Hepatocyte (in vitro differentiated cells): ENCODE data around the gene ITGB3.

Experiments used
- EZH2 ChIP-seq: fragments of 200-600 bp; sonication (generic); IDR thresholded peaks from 2 replicates; pipeline ENCODE4 v1.6.1; 2016; ENCODE audit warnings: antibody characterized with exemption, mild to moderate bottlenecking, borderline replicate concordance
- EZH2phosphoT487 ChIP-seq: fragments of 200-600 bp; sonication (generic); IDR thresholded peaks from one replicate; pipeline ENCODE4 v1.6.1; 2018; ENCODE audit warnings: antibody characterized with exemption, mild to moderate bottlenecking, low read depth, moderate library complexity; ENCODE audit not compliant: unreplicated experiment, severe bottlenecking
- TF ChIP-seq, protein P1 (sequence below): fragments of 200-600 bp; sonication (generic); IDR thresholded peaks from 2 replicates; pipeline ENCODE4 v1.5.1; 2016; ENCODE audit warnings: antibody characterized with exemption, mild to moderate bottlenecking; ENCODE audit not compliant: poor library complexity

GRCh38 chr17:47208744-47209488, 44.7 kb upstream of the ITGB3 start, which contains the start of gene MYL4:
- TF ChIP-seq EZH2 = no peak
- TF ChIP-seq, protein P1, sequence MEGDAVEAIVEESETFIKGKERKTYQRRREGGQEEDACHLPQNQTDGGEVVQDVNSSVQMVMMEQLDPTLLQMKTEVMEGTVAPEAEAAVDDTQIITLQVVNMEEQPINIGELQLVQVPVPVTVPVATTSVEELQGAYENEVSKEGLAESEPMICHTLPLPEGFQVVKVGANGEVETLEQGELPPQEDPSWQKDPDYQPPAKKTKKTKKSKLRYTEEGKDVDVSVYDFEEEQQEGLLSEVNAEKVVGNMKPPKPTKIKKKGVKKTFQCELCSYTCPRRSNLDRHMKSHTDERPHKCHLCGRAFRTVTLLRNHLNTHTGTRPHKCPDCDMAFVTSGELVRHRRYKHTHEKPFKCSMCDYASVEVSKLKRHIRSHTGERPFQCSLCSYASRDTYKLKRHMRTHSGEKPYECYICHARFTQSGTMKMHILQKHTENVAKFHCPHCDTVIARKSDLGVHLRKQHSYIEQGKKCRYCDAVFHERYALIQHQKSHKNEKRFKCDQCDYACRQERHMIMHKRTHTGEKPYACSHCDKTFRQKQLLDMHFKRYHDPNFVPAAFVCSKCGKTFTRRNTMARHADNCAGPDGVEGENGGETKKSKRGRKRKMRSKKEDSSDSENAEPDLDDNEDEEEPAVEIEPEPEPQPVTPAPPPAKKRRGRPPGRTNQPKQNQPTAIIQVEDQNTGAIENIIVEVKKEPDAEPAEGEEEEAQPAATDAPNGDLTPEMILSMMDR = no peak
- no peak for TF ChIP-seq EZH2phosphoT487
